GM18858 (cell line): ENCODE data around the gene TTC31.
"Not testable (repeated sequence)": the region's sequence is repeated elsewhere in the genome, so short reads cannot be mapped to it uniquely, and the experiment has no call there.

Experiments
- ATAC-seq: cut with Tn5 transposase; IDR thresholded peaks from one replicate; pipeline ENCODE4 v1.9.1; 2021; ENCODE audit not compliant: unreplicated experiment

The TTC31 gene

GRCh38 chr2:74482801-74483674 lies at the start of gene TTC31, which contains the start of gene CCDC142:
TSS of gene TTC31 (plus strand) at chr2:74483081. CDS start at chr2:74483096, 15 bp downstream.
TSS of gene CCDC142 (minus strand) at chr2:74482998. CDS start at chr2:74482837, 161 bp downstream.
- peak; percentile 78 for ATAC-seq

GRCh38 chr2:74436111-74436805 lies 46.6 kb upstream of the TTC31 start:
- ATAC-seq: no peak

GRCh38 chr2:74436848-74437695 lies 45.8 kb upstream of the TTC31 start:
- ATAC-seq: no peak

- ATAC-seq: no peak
Measured at GRCh38 chr2:74438248-74438647, 44.6 kb upstream of the TTC31 start.

GRCh38 chr2:74439373-74439772 lies 43.5 kb upstream of the TTC31 start:
- no peak for ATAC-seq

- no peak for ATAC-seq
Measured at GRCh38 chr2:74439803-74440377, 43.0 kb upstream of the TTC31 start.

- peak; percentile 87 for ATAC-seq
Measured at GRCh38 chr2:74440378-74441169, 42.3 kb upstream of the TTC31 start.

- no peak for ATAC-seq
Measured at GRCh38 chr2:74441170-74441689, 41.7 kb upstream of the TTC31 start.

GRCh38 chr2:74441690-74442482 lies 41.0 kb upstream of the TTC31 start, which contains the start of gene RTKN:
TSS of gene RTKN (minus strand) at chr2:74441937. CDS start at chr2:74441816, 121 bp downstream.
- no peak for ATAC-seq

- not testable (repeated sequence) for ATAC-seq
Measured at GRCh38 chr2:74442483-74443297, 40.2 kb upstream of the TTC31 start.

- no peak for ATAC-seq
Measured at GRCh38 chr2:74444498-74445318, 38.2 kb upstream of the TTC31 start.

- no peak for ATAC-seq
Measured at GRCh38 chr2:74447230-74447999, 35.5 kb upstream of the TTC31 start.

- no peak for ATAC-seq
Measured at GRCh38 chr2:74448771-74449170, 34.1 kb upstream of the TTC31 start.

GRCh38 chr2:74450570-74451190 lies 32.2 kb upstream of the TTC31 start:
- no peak for ATAC-seq

- ATAC-seq: peak; percentile 43
Measured at GRCh38 chr2:74454654-74455511, 28.0 kb upstream of the TTC31 start, which contains the start of gene INO80B. TSS of gene INO80B (plus strand) at chr2:74455087. CDS start at chr2:74455117, 30 bp downstream.
